Heart right ventricle (tissue), 16 donors: ENCODE results near the gene EDEM2. TPM values are rescaled to one million over a fixed set of nuclear protein-coding genes. Genes with fewer than 3 reads are reported as not detected.
"Not testable (repeated sequence)": the region's sequence is repeated elsewhere in the genome, so short reads cannot be mapped to it uniquely, and the experiment has no call there.

Experiments used
- ATAC-seq, 8 donors: fragments of 200-7000 bp; cut with Tn5 transposase; one replicate each; pipeline ENCODE4 v1.9.1; 2020; ENCODE audit warnings: mild to moderate bottlenecking in 8 of 8, moderate library complexity in 8 of 8, moderate number of reproducible peaks in 1 of 8
- DNase-seq, 2 donors: peaks; one replicate each; pipeline ENCODE4 v3.0.0-alpha.2; 2020
- H3K27ac ChIP-seq, 10 donors: fragments of 200-600 bp; sonication (generic) in 2 of 10; one replicate each; pipeline versions ENCODE4 v1.5.0 to v1.8.0; 2020 to 2022; ENCODE audit warnings: mild to moderate bottlenecking in 3 of 10
- H3K27me3 ChIP-seq, 7 donors: fragments of 200-600 bp; one replicate each; pipeline ENCODE4 v1.8.0; 2021 to 2022; ENCODE audit warnings: mild to moderate bottlenecking in 2 of 7
- H3K36me3 ChIP-seq, 9 donors: fragments of 200-600 bp; sonication (generic) in 1 of 9; one replicate each; pipeline versions ENCODE4 v1.5.0 to v1.8.0; 2020 to 2022; ENCODE audit warnings: mild to moderate bottlenecking in 2 of 9
- H3K4me1 ChIP-seq, 9 donors: fragments of 200-600 bp; sonication (generic) in 1 of 9; one replicate each; pipeline versions ENCODE4 v1.5.0 to v1.8.0; 2020 to 2022; ENCODE audit warnings: mild to moderate bottlenecking in 4 of 9
- H3K4me3 ChIP-seq, 10 donors: fragments of 200-600 bp; sonication (generic) in 2 of 10; one replicate each; pipeline versions ENCODE4 v1.5.0 to v1.8.0; 2020 to 2022; ENCODE audit warnings: mild to moderate bottlenecking in 7 of 10, moderate library complexity in 2 of 10
- H3K9me3 ChIP-seq, 11 donors: fragments of 200-600 bp in 10 of 11; sonication (generic) in 2 of 11; one replicate each; pipeline versions ENCODE4 v1.5.0 to v1.8.0; 2013 to 2022; ENCODE audit warnings: mild to moderate bottlenecking in 2 of 11, control low read depth in 1 of 11, moderate library complexity in 1 of 11
- CTCF ChIP-seq, 9 donors: fragments of 200-600 bp; sonication (generic) in 2 of 9; IDR thresholded peaks; one replicate each; pipeline versions ENCODE4 v1.5.0 to v1.8.0; 2021 to 2022; ENCODE audit warnings: antibody characterized with exemption in 9 of 9, mild to moderate bottlenecking in 5 of 9, moderate library complexity in 1 of 9
- WGBS, 2 donors: extraction: QIAGEN DNeasy Blood & Tissue Kit; methylation state at CpG; one replicate each; pipeline ENCODE4 v1.1.7; 2013; ENCODE audit warnings: inconsistent platforms in 1 of 2; 5-methylcytosine and 5-hydroxymethylcytosine counted together
- intact Hi-C, 10 donors: fragments of 100-400 bp; cut with DNase I; formaldehyde crosslinking; loops; one replicate each; pipeline versions ENCODE4 v1.11.1 to v1.14.2; 2022
- polyA plus RNA-seq, 2 donors: library from polyadenylated mRNA; stranded (reverse); fragments of 200-250 nt; gene quantifications; one replicate each; pipeline ENCODE4 v1.2.3, GENCODE V29; 2013
- total RNA-seq, 10 donors: library from RNA; stranded (reverse); fragmentation: NEBNext Ultra II Directional in 3 of 10; extraction: Animal tissue kit (Norgen Biotek cat#: 25700) in 3 of 10; gene quantifications; one replicate each; pipeline versions ENCODE4 v1.2.1 to v1.2.4, GENCODE V29; 2021 to 2023
- donor health status: Arrhythmogenic right ventricular cardiomyopathy.
- donor health status: ischemic (EF 13 %, LVEDD 7.1; RV severe dilation, severe dysfunction).
- donor health status: healthy with polysubstance abuse.
- donor health status: DM: no; HTN: yes; CAD: no.
- donor health status: DM: no; HTN: no; CAD: no.
- donor health status: ischemic (EF 25% LVEDD 6.9; RV normal size, moderate dysfunction).
- donor health status: ischemic (EF 25% LVEDD 5.7; RV mildly dilated, moderate dysfunction).
- donor health status: healthy.
- donor health status: DM: yes; HTN: yes; CAD: no.
- donor health status: Ischemic cardiomyopathy.
- donor health status: ischemic (EF 35%, LVEDD 5.7; RV mildly dilated, moderate dysfunction).
- donor health status: nonischemic (EF 11% LVEDD 7.7; RV severe dilation, severe dysfunction).
- donor health status: DM: yes; HTN: yes; CAD: no.
- donor health status: PGD.
- donor health status: ischemic (EF 29% LVEDD 5.4; RV normal size, mild dysfunction).
- donor health status: nonischemic (EF 23%, LVEDD 6.1; RV moderate dilation, normal function).

Gene EDEM2
- total and polyA plus RNA-seq, 12 donors: 6.4 to 26.1 (median 11.0) TPM

- no peak overlapping the region for H3K4me3 ChIP-seq
- DNase-seq (no peak), ATAC-seq (no peak)
- H3K4me1 ChIP-seq: peaks cover 0 to 15% (median 0%) of the 10 kb centered on the region in 9 donors
- no peaks in the 10 kb centered on the region for H3K36me3 ChIP-seq
- no peak overlapping the region for H3K27ac ChIP-seq
- peaks cover 0 to 19% (median 6%) of the 10 kb centered on the region in 11 donors for H3K9me3 ChIP-seq
- no peak for TF ChIP-seq CTCF (IDR thresholded peaks at IDR 0.05)
- 66% methylated on average over 5 of the region's 5 CpGs for WGBS, 2 donors
- H3K27me3 ChIP-seq: no peaks in the 10 kb centered on the region
- intact Hi-C loops: no loop called here
Measured at GRCh38 chr20:35191419-35192117, 44.4 kb upstream of the EDEM2 start.

- DNase-seq (no peak), ATAC-seq (no peak)
- H3K36me3 ChIP-seq: no peaks in the 10 kb centered on the region
- peaks cover 0 to 15% (median 0%) of the 10 kb centered on the region in 9 donors for H3K4me1 ChIP-seq
- H3K27me3 ChIP-seq: no peaks in the 10 kb centered on the region
- H3K4me3 ChIP-seq: no peak overlapping the region
- TF ChIP-seq CTCF (IDR thresholded peaks at IDR 0.05): no peak
- H3K27ac ChIP-seq: no peak overlapping the region
- intact Hi-C loops: no loop called here
- H3K9me3 ChIP-seq: peaks cover 0 to 9% (median 0%) of the 10 kb centered on the region in 11 donors
- 89 to 91% methylated on average over 6 of the region's 6 CpGs for WGBS, 2 donors
Measured at GRCh38 chr20:35190556-35190955, 43.4 kb upstream of the EDEM2 start.

- intact Hi-C loops, H3K36me3 ChIP-seq, ATAC-seq, H3K9me3 ChIP-seq, H3K27ac ChIP-seq, H3K27me3 ChIP-seq, H3K4me3 ChIP-seq, DNase-seq: not testable (repeated sequence)
- 88 to 90% methylated on average over 8 of the region's 8 CpGs for WGBS, 2 donors
- H3K4me1 ChIP-seq: peaks cover 0 to 15% (median 0%) of the 10 kb centered on the region in 9 donors
Measured at GRCh38 chr20:35189223-35189622, 42.1 kb upstream of the EDEM2 start.

GRCh38 chr20:35187584-35188190 lies 40.6 kb upstream of the EDEM2 start:
- 76 to 78% methylated on average over 5 of the region's 5 CpGs for WGBS, 2 donors
- TF ChIP-seq CTCF (IDR thresholded peaks at IDR 0.05): no peak

GRCh38 chr20:35186691-35187289 lies 39.7 kb upstream of the EDEM2 start:
- WGBS, 2 donors: 85 to 90% methylated on average over 10 of the region's 10 CpGs
- H3K27me3 ChIP-seq, ATAC-seq, intact Hi-C loops, H3K4me3 ChIP-seq, H3K27ac ChIP-seq, H3K9me3 ChIP-seq, DNase-seq, H3K36me3 ChIP-seq, H3K4me1 ChIP-seq: not testable (repeated sequence)

More at GRCh38 chr20:35187584-35188190, 40.6 kb upstream of the EDEM2 start:
- Histone ChIP-seq H3K4me1 (peaks cover 0 to 15% (median 0%) of the 10 kb centered on the region in 9 donors), H3K4me3 (no peak overlapping the region), H3K27ac (no peak overlapping the region), H3K36me3 (no peaks in the 10 kb centered on the region), H3K9me3 (peaks cover 0 to 7% (median 0%) of the 10 kb centered on the region in 11 donors), H3K27me3 (no peaks in the 10 kb centered on the region)
- intact Hi-C loops: no loop called here
- ATAC-seq (no peak), DNase-seq (no peak)
